ENCODE results near the gene HLA-DOB. TPM values are rescaled to one million over a fixed set of nuclear protein-coding genes. Genes with fewer than 3 reads are reported as not detected.

The HLA-DOB gene
- total RNA-seq, 2 experiments from 2014 or later: 1.3 to 1.7 TPM

- CTCF ChIA-PET: no interaction called here
- Mint-ChIP-seq H3K36me3 (no peaks in the 10 kb centered on the region), H3K27ac (no peak overlapping the region), H3K9me3 (peaks cover 5% of the 10 kb centered on the region), H3K27me3 (peaks cover 23% of the 10 kb centered on the region), H3K4me3 (no peak overlapping the region), H3K4me1 (ENCODE audit: low read depth) (no peaks in the 10 kb centered on the region)
- POLR2A ChIA-PET: no interaction called here
- no peak for DNase-seq
- intact Hi-C loops (cut with micrococcal nuclease): no loop called here
Observed at GRCh38 chr6:32779036-32779435, 37.8 kb downstream of the HLA-DOB start.

- intact Hi-C loops (cut with micrococcal nuclease): no loop called here
- Mint-ChIP-seq H3K36me3 (no peaks in the 10 kb centered on the region), H3K4me3 (no peak overlapping the region), H3K27me3 (peaks cover 31% of the 10 kb centered on the region), H3K27ac (no peak overlapping the region), H3K4me1 (ENCODE audit: low read depth) (no peaks in the 10 kb centered on the region), H3K9me3 (no peaks in the 10 kb centered on the region)
- no peak for DNase-seq
- ChIA-PET CTCF (no interaction called here), POLR2A (no interaction called here)
Observed at GRCh38 chr6:32775071-32775470, 41.7 kb downstream of the HLA-DOB start.

GRCh38 chr6:32774426-32774825 is 42.4 kb downstream of the HLA-DOB start:
- H3K36me3 Mint-ChIP-seq: no peaks in the 10 kb centered on the region
- ChIA-PET POLR2A (no interaction called here), CTCF (no interaction called here)
- H3K9me3 Mint-ChIP-seq: no peaks in the 10 kb centered on the region
- no peak for DNase-seq
- peaks cover 32% of the 10 kb centered on the region for H3K27me3 Mint-ChIP-seq
- H3K4me1 Mint-ChIP-seq (ENCODE audit: low read depth): no peaks in the 10 kb centered on the region
- H3K27ac Mint-ChIP-seq: no peak overlapping the region
- no peak overlapping the region for H3K4me3 Mint-ChIP-seq
- intact Hi-C loops (cut with micrococcal nuclease): no loop called here

DNA sequence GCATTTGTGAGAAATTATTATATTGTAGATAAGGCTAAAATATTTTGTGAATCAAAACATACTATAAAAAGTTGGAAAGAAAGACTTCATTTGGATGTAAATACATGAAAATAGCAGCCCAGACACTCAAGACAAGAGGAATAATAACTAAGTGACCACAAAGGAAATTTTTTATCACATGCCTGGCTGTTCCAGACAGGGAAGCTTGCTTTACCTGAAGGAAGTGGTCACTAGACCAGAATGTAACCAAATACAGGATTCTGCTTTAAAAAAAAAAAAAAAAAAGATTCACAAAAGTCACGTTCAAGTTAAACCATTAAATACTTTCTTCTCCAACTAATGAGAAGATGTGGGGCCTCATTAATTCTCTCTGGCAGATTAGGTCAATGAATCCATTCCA is 44.1 kb downstream of the HLA-DOB start:
- ChIA-PET POLR2A (no interaction called here), CTCF (no interaction called here)
- DNase-seq: no peak
- Mint-ChIP-seq H3K36me3 (no peaks in the 10 kb centered on the region), H3K27ac (no peak overlapping the region), H3K9me3 (no peaks in the 10 kb centered on the region), H3K4me3 (no peak overlapping the region), H3K27me3 (peaks cover 42% of the 10 kb centered on the region), H3K4me1 (ENCODE audit: low read depth) (no peaks in the 10 kb centered on the region)
- intact Hi-C loops (cut with micrococcal nuclease): no loop called here

- intact Hi-C loops (cut with micrococcal nuclease): no loop called here
- Mint-ChIP-seq H3K4me1 (ENCODE audit: low read depth) (no peaks in the 10 kb centered on the region), H3K4me3 (no peak overlapping the region), H3K27me3 (peaks cover 53% of the 10 kb centered on the region), H3K27ac (no peak overlapping the region), H3K9me3 (no peaks in the 10 kb centered on the region), H3K36me3 (no peaks in the 10 kb centered on the region)
- ChIA-PET CTCF (no interaction called here), POLR2A (no interaction called here)
- DNase-seq: no peak
Observed at GRCh38 chr6:32764048-32764447, 52.8 kb downstream of the HLA-DOB start.

GRCh38 chr6:32763421-32763820 is 53.4 kb downstream of the HLA-DOB start, which contains the start of gene HLA-DQB2:
Gene HLA-DQB2 (minus strand): TSS chr6:32763532. CDS start chr6:32763470, 62 bp downstream.
- no peaks in the 10 kb centered on the region for H3K4me1 Mint-ChIP-seq (ENCODE audit: low read depth)
- no peak within 1 kb of the TSS for H3K4me3 Mint-ChIP-seq
- POLR2A ChIA-PET: no interaction called here
- H3K27me3 Mint-ChIP-seq: peaks cover 52% of the 10 kb centered on the region
- CTCF ChIA-PET: interaction anchor here (0.6 kb wide), 1 partner anchor 11 kb away, joined by 3 read pairs; no protein-coding TSS in a partner anchor
- no peak for DNase-seq
- intact Hi-C loops (cut with micrococcal nuclease): no loop called here
- H3K9me3 Mint-ChIP-seq: no peaks in the 10 kb centered on the region
- H3K27ac Mint-ChIP-seq: no peak within 1 kb of the TSS
- no peaks in the 10 kb centered on the region for H3K36me3 Mint-ChIP-seq

Other genes starting within 250 kb of the HLA-DOB start
- 1 to 10 TPM; 7.3 to 8.7 TPM for gene HLA-DRB1, start 227.2 kb downstream of the HLA-DOB start, total RNA-seq
- 1 to 10 TPM in 1 of 2 experiments, under 1 TPM in 1; 0.97 to 1.4 TPM for gene HLA-DQA1, start 179.6 kb downstream of the HLA-DOB start, total RNA-seq
- gene HLA-DQB1, start 150.3 kb downstream of the HLA-DOB start, total RNA-seq: 10 to 100 TPM in 1 of 2 experiments, 1 to 10 TPM in 1; 9.7 to 10.1 TPM
- not detected for gene HLA-DQA2, start 75.6 kb downstream of the HLA-DOB start, total RNA-seq
- not detected for gene HLA-DQB2, start 53.5 kb downstream of the HLA-DOB start, total RNA-seq
- gene TAP2, start 21.7 kb upstream of the HLA-DOB start, total RNA-seq: 100 to 1,000 TPM; 134 to 143 TPM
- gene PSMB8, start 27.0 kb upstream of the HLA-DOB start, total RNA-seq: 100 to 1,000 TPM; 350 to 370 TPM
- gene TAP1, start 36.7 kb upstream of the HLA-DOB start, total RNA-seq: 100 to 1,000 TPM; 245 to 258 TPM
- gene PSMB9, start 37.2 kb upstream of the HLA-DOB start, total RNA-seq: 100 to 1,000 TPM; 296 to 302 TPM
- gene HLA-DMB, start 124.0 kb upstream of the HLA-DOB start, total RNA-seq: 1 to 10 TPM; 1.6 to 1.9 TPM
- gene HLA-DMA, start 136.1 kb upstream of the HLA-DOB start, total RNA-seq: 10 to 100 TPM in 1 of 2 experiments, 1 to 10 TPM in 1; 9.6 to 10.2 TPM
- 100 to 1,000 TPM; 168 to 190 TPM for gene BRD2, start 151.6 kb upstream of the HLA-DOB start, total RNA-seq
- under 1 TPM; 0.53 to 0.55 TPM for gene HLA-DOA, start 192.6 kb upstream of the HLA-DOB start, total RNA-seq

All from activated CD4-positive, alpha-beta memory T cell treated with anti-CD3 and anti-CD28 coated beads for 36 hours (primary cell).